ENCODE data around the gene DLGAP4. TPM values are rescaled to one million over a fixed set of nuclear protein-coding genes. Genes with fewer than 3 reads are reported as not detected.

Gene DLGAP4
- total and polyA plus RNA-seq, 2 of the 13 experiments (the other 11 are each of a cell fraction or from before 2014, with no cell fraction given) = 15.2 to 26.7 TPM

- TF ChIP-seq, protein P1, sequence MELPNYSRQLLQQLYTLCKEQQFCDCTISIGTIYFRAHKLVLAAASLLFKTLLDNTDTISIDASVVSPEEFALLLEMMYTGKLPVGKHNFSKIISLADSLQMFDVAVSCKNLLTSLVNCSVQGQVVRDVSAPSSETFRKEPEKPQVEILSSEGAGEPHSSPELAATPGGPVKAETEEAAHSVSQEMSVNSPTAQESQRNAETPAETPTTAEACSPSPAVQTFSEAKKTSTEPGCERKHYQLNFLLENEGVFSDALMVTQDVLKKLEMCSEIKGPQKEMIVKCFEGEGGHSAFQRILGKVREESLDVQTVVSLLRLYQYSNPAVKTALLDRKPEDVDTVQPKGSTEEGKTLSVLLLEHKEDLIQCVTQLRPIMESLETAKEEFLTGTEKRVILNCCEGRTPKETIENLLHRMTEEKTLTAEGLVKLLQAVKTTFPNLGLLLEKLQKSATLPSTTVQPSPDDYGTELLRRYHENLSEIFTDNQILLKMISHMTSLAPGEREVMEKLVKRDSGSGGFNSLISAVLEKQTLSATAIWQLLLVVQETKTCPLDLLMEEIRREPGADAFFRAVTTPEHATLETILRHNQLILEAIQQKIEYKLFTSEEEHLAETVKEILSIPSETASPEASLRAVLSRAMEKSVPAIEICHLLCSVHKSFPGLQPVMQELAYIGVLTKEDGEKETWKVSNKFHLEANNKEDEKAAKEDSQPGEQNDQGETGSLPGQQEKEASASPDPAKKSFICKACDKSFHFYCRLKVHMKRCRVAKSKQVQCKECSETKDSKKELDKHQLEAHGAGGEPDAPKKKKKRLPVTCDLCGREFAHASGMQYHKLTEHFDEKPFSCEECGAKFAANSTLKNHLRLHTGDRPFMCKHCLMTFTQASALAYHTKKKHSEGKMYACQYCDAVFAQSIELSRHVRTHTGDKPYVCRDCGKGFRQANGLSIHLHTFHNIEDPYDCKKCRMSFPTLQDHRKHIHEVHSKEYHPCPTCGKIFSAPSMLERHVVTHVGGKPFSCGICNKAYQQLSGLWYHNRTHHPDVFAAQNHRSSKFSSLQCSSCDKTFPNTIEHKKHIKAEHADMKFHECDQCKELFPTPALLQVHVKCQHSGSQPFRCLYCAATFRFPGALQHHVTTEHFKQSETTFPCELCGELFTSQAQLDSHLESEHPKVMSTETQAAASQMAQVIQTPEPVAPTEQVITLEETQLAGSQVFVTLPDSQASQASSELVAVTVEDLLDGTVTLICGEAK (IDR thresholded peaks at IDR 0.05) = no peak
- TF ChIP-seq, protein P1 (CRISPR knock-in tag; IDR thresholded peaks at IDR 0.05) = peak; percentile 19
- TF ChIP-seq KAT8 (CRISPR knock-in tag; IDR thresholded peaks at IDR 0.05) = peak; percentile 53; the same call in 1 of the 2 replicates
- no peak for TF ChIP-seq CHD4 (IDR thresholded peaks at IDR 0.05; ENCODE audit: borderline replicate concordance, low read length)
- peak; percentile 62 for TF ChIP-seq IRF2 (CRISPR knock-in tag; IDR thresholded peaks at IDR 0.05)
- TF ChIP-seq BRCA1 (CRISPR knock-in tag; IDR thresholded peaks at IDR 0.05) = no peak; the same call in 1 of the 2 replicates
- TF ChIP-seq IRF9 (CRISPR knock-in tag; IDR thresholded peaks at IDR 0.05; ENCODE audit: borderline replicate concordance) = peak; percentile 29; the same call in 1 of the 2 replicates
- TF ChIP-seq, protein P2, sequence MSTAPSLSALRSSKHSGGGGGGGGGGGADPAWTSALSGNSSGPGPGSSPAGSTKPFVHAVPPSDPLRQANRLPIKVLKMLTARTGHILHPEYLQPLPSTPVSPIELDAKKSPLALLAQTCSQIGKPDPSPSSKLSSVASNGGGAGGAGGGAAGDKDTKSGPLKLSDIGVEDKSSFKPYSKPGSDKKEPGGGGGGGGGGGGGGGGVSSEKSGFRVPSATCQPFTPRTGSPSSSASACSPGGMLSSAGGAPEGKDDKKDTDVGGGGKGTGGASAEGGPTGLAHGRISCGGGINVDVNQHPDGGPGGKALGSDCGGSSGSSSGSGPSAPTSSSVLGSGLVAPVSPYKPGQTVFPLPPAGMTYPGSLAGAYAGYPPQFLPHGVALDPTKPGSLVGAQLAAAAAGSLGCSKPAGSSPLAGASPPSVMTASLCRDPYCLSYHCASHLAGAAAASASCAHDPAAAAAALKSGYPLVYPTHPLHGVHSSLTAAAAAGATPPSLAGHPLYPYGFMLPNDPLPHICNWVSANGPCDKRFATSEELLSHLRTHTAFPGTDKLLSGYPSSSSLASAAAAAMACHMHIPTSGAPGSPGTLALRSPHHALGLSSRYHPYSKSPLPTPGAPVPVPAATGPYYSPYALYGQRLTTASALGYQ (CRISPR knock-in tag; IDR thresholded peaks at IDR 0.05) = no peak
- no peak for TF ChIP-seq GTF3A (CRISPR knock-in tag; conservative IDR thresholded peaks at IDR 0.05)
- TF ChIP-seq TCF7 (IDR thresholded peaks at IDR 0.05; ENCODE audit: low read depth) = no peak
- TF ChIP-seq CENPBD1 (CRISPR knock-in tag; IDR thresholded peaks at IDR 0.05; ENCODE audit: borderline replicate concordance, low read depth) = no peak
- TF ChIP-seq ZFP36L2 (CRISPR knock-in tag; IDR thresholded peaks at IDR 0.05) = peak; percentile 25; the same call in 1 of the 2 replicates
- TF ChIP-seq ZNF710 (CRISPR knock-in tag; IDR thresholded peaks at IDR 0.05; ENCODE audit: borderline replicate concordance) = peak; percentile 93
- no peak for TF ChIP-seq KAT7 (CRISPR knock-in tag; IDR thresholded peaks at IDR 0.05; ENCODE audit: borderline replicate concordance)
Measured at GRCh38 chr20:36574366-36575135, 268.4 kb downstream of the DLGAP4 start (continued).

Data from HepG2 (cell line).